T-helper 9 cell (primary cell): ENCODE results near the gene IKZF5.
A peak's percentile ranks its signal among the peaks of the same experiment; 100 is the strongest.

Experiments used
- DNase-seq: peaks from one replicate; pipeline ENCODE4 v3.0.0-alpha.2; 2020
- total RNA-seq, 2 donors: gene quantifications; one replicate each; lab custom pipeline; 2026; lab: John Stamatoyannopoulos, UW

The IKZF5 gene
- total RNA-seq = 26.4 to 39.3 reads per million in 2 donors

- peak; percentile 94 for DNase-seq
These were observed at the start of gene IKZF5, which contains the start of gene ACADSB for GRCh38 chr10:123008355-123009104. Gene IKZF5, minus strand, starts transcription at chr10:123008795. Its CDS starts 10,170 bp downstream, at chr10:122998625. Gene ACADSB, plus strand, starts transcription at chr10:123009006. Its CDS starts 24 bp downstream, at chr10:123009030.

- DNase-seq = no peak
These were observed 49.4 kb upstream of the IKZF5 start for GRCh38 chr10:123057968-123058367.

GRCh38 chr10:123045961-123046731, 37.6 kb upstream of the IKZF5 start:
- DNase-seq = no peak

- DNase-seq = no peak
These were observed 35.8 kb upstream of the IKZF5 start for GRCh38 chr10:123044391-123044790.

GRCh38 chr10:123043409-123043925, 34.9 kb upstream of the IKZF5 start:
- DNase-seq = peak; percentile 10

- DNase-seq = no peak
These were observed 34.3 kb upstream of the IKZF5 start for GRCh38 chr10:123042708-123043408.

- DNase-seq = no peak
These were observed 31.0 kb upstream of the IKZF5 start for GRCh38 chr10:123039632-123039930.

GRCh38 chr10:123038782-123039631, 30.4 kb upstream of the IKZF5 start:
- DNase-seq = no peak

GRCh38 chr10:123035467-123036086, 27.0 kb upstream of the IKZF5 start:
- no peak for DNase-seq

- DNase-seq = no peak
These were observed 25.7 kb upstream of the IKZF5 start for GRCh38 chr10:123034332-123034731.

- no peak for DNase-seq
These were observed 22.5 kb upstream of the IKZF5 start for GRCh38 chr10:123031124-123031523.

GRCh38 chr10:123027861-123028260, 19.3 kb upstream of the IKZF5 start:
- no peak for DNase-seq

GRCh38 chr10:123026302-123026701, 17.7 kb upstream of the IKZF5 start:
- DNase-seq = no peak

GRCh38 chr10:123024540-123024939, 15.9 kb upstream of the IKZF5 start:
- DNase-seq = no peak

GRCh38 chr10:123021517-123021916, 12.9 kb upstream of the IKZF5 start:
- DNase-seq = no peak

- DNase-seq = no peak
These were observed 11.5 kb upstream of the IKZF5 start for GRCh38 chr10:123019941-123020703.

GRCh38 chr10:123019264-123019663, 10.7 kb upstream of the IKZF5 start:
- no peak for DNase-seq

GRCh38 chr10:123018531-123018930, 9.9 kb upstream of the IKZF5 start:
- DNase-seq = no peak

GRCh38 chr10:123017421-123018165, 9.0 kb upstream of the IKZF5 start:
- no peak for DNase-seq

GRCh38 chr10:123016228-123016627, 7.6 kb upstream of the IKZF5 start:
- DNase-seq = no peak
